Right lobe of liver (tissue), 4 donors: ENCODE measurements around the gene LRRIQ1.

Experiments
- CTCF ChIP-seq, 4 donors: fragments of 200-600 bp in 3 of 4; fragments of 450-650 bp in 1 of 4; IDR thresholded peaks; one replicate each; pipeline versions ENCODE4 v1.5.1 to v1.8.0; 2016 to 2022; ENCODE audit warnings: antibody characterized with exemption in 4 of 4, mild to moderate bottlenecking in 2 of 4
- POLR2A ChIP-seq: fragments of 450-650 bp; IDR thresholded peaks from one replicate; pipeline ENCODE4 v1.6.1; 2017; ENCODE audit warnings: antibody characterized with exemption, mild to moderate bottlenecking
- donor health status: DM: no; HTN: no; CAD: no.
- donor health status: DM: no; HTN: no; CAD: no.
- donor health status: DM: no; HTN: yes; CAD: no.

DNA sequence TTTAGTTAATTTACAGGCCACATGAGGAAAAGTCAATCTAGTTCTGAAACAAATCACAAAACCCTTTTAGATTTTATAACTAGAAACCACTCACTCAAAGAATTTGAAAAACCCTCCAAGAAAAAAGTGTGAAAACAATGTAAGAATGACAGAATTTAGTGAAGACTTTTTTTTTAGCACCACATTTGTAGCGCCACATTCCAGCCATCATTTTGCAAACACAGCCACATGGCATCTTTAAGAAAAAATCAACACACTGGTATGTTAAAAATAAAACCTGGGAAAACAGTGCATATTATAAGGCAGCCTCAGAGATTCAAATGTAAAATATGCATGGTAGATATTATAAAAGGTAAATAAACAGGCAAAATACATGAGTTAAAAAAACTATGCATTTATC lies 221.5 kb downstream of the LRRIQ1 start:
- TF ChIP-seq CTCF (IDR thresholded peaks at IDR 0.05) (no peak), POLR2A (no peak)
